ENCODE results near the gene PML.
"Not testable (repeated sequence)": the region's sequence is repeated elsewhere in the genome, so short reads cannot be mapped to it uniquely, and the experiment has no call there.

- TF ChIP-seq RFX5 (IDR thresholded peaks at IDR 0.05; ENCODE audit: low read length); EZH2phosphoT487 (IDR thresholded peaks at IDR 0.05; ENCODE audit: borderline replicate concordance, low read depth); GABPA (IDR thresholded peaks at IDR 0.05; ENCODE audit: low read depth); USF2 (IDR thresholded peaks at IDR 0.05; ENCODE audit: borderline replicate concordance, low read depth, low read length); SMC3 (IDR thresholded peaks at IDR 0.05; ENCODE audit: low read depth, low read length); YY1 (IDR thresholded peaks at IDR 0.05; ENCODE audit: low read depth); POLR2AphosphoS5 (IDR thresholded peaks at IDR 0.05; ENCODE audit: low read depth, low read length); CTCF (IDR thresholded peaks at IDR 0.05); NRF1 (IDR thresholded peaks at IDR 0.05; ENCODE audit: low read depth, low read length); EP300 (IDR thresholded peaks at IDR 0.05; ENCODE audit: borderline replicate concordance in 1 of 2, low read depth in 1 of 2, low read length in 1 of 2); TEAD4 (IDR thresholded peaks at IDR 0.05; ENCODE audit: borderline replicate concordance, insufficient read depth); JUND (IDR thresholded peaks at IDR 0.05); MXI1 (IDR thresholded peaks at IDR 0.05; ENCODE audit: low read depth, low read length): not testable (repeated sequence)
- TF ChIP-seq, protein P1, sequence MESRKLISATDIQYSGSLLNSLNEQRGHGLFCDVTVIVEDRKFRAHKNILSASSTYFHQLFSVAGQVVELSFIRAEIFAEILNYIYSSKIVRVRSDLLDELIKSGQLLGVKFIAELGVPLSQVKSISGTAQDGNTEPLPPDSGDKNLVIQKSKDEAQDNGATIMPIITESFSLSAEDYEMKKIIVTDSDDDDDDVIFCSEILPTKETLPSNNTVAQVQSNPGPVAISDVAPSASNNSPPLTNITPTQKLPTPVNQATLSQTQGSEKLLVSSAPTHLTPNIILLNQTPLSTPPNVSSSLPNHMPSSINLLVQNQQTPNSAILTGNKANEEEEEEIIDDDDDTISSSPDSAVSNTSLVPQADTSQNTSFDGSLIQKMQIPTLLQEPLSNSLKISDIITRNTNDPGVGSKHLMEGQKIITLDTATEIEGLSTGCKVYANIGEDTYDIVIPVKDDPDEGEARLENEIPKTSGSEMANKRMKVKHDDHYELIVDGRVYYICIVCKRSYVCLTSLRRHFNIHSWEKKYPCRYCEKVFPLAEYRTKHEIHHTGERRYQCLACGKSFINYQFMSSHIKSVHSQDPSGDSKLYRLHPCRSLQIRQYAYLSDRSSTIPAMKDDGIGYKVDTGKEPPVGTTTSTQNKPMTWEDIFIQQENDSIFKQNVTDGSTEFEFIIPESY (IDR thresholded peaks at IDR 0.05; ENCODE audit: borderline replicate concordance, low read depth): not testable (repeated sequence)
Measured at GRCh38 chr15:73960472-73961070, 33.9 kb upstream of the PML start.
